GM12892 (cell line): Measurements from ENCODE around the gene ASPM.
"Not testable (repeated sequence)": the region's sequence is repeated elsewhere in the genome, so short reads cannot be mapped to it uniquely, and the experiment has no call there.

Experiments
- DNase-seq: peaks from one replicate; pipeline ENCODE4 v3.0.0; 2011; ENCODE audit not compliant: insufficient read length
- FAIRE-seq: peaks from 2 replicates; lab custom pipeline; 2011; peaks lifted over from hg19 to GRCh38; lab: Jason Lieb, UNC
- POLR2A ChIP-seq: IDR thresholded peaks from 2 replicates; pipeline ENCODE4 v1.6.1; 2011; ENCODE audit warnings: low read depth, low read length, control low read depth
- POLR2AphosphoS5 ChIP-seq: IDR thresholded peaks from 2 replicates; pipeline ENCODE4 v1.6.1; 2011; ENCODE audit warnings: low read depth, low read length, control low read depth
- TAF1 ChIP-seq: IDR thresholded peaks from 2 replicates; pipeline ENCODE4 v1.6.1; 2011; ENCODE audit warnings: low read depth, mild to moderate bottlenecking, control low read depth, low read length, borderline replicate concordance

The ASPM gene

DNA sequence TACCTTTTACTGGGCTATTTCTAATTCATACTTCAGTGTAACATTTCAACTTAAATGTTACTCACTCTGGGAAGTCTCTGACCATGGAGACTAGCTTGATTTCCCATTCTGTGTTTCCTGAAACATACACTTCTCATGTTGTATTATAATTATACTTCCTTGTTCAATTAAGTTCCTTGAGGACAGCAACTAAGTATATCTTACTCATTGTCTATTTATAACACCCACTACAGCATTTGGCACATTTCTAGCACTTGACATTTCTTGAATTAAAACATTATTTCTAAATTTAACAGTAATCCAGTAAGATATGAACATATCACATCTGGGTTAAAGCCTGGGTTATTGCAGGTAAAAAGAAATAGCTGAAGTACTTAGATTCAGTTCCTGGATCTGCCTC lies 47.0 kb downstream of the ASPM start:
- DNase-seq (no peak), FAIRE-seq (no peak)
- TF ChIP-seq POLR2AphosphoS5 (no peak), TAF1 (no peak), POLR2A (no peak)

DNA sequence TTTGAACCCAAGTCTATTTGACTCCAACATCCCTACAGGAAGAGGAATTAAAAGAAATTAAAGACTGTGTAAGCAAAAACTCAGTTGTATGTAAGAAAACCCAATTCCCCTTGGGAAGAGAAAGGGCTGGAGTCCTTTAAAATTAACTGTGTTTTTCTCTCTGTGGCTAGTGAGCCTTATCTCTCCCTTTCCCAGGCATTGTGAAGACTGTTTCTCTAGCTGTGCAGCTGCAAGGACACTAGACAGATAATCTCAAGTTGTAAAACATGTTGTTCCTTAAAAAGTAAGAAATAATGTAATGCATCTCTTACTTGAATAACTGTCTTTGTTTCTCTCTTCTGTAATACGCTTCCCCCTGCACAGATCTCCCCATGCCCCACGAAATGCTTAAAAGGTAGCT lies 49.5 kb downstream of the ASPM start:
- FAIRE-seq, DNase-seq: not testable (repeated sequence)

DNA sequence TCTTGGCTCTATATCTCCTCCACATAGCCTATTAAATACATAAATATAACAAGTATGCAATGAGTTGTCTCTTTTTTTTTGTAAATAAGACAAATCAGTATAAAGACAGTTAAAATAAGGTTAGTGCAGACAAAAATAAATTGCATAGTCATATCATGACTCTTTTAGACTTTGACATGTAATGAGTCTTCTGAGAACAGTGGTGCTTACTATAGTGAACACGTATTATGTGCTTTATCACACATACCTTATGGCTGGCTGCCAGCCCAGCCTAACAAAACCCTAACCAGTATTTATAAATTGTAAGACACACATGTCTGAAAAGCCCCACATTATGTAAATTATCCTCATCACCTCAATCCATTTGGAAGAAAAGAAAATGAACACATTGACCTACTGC lies 50.3 kb downstream of the ASPM start:
- FAIRE-seq: no peak
- no peak for DNase-seq
- TF ChIP-seq POLR2A (no peak), POLR2AphosphoS5 (no peak), TAF1 (no peak)

DNA sequence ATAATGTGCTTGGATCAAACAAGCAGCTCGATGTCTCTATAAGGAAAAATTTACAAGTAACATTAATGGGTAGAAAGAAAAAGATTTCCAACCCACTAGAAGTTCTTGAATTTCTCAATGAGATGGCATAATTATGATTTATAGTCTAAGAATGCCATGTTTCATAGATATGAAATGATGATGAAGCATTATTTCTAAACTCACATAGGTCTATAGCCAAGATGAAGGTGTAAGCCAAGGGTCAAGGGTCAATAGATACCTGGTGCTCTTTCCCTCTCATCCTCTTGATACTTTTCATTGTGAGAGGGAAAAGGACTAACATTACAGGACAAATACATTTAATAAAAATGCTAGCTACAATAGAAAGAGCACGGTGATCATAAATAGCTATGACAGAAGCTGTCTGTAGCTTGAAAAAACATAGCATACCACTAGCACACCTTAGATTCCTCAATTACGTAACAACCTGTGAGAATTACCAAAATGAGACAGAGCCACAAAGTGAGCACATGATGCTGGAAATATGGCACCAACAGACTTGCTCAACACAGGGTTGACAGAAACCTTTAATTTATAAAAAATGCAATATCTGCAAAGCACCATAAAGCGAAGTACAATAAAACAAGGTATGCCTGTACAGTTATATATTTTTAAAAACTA lies 53.1 kb downstream of the ASPM start:
- FAIRE-seq (no peak), DNase-seq (no peak)
- TF ChIP-seq POLR2A (no peak), TAF1 (no peak), POLR2AphosphoS5 (no peak)

DNA sequence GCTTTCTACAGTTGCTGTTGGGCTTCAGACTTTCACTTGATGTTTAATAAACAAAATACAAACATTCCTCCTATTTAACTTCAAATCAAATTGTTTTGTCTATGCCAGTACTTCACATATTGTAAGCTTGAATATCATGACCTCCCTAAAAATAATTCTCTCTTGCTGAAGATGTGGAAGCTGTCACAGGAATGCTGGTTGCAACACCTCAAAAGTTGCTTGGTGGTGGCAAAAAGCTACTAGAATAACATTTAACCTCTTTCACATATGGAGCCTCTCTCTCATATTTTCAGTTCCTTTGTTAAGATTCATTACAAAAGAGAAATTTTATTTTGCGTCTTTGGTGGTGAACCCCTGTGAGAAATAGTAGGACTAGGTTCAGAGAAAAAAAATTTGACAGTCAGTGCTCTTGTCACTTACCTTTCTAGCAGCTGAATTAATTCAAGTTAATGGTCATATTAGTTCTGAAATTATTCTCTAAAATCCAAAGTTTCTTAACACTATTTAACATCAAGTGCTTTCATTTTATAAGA lies 53.9 kb downstream of the ASPM start:
- no peak for TF ChIP-seq TAF1
- TF ChIP-seq POLR2A: no peak
- TF ChIP-seq POLR2AphosphoS5: no peak
- DNase-seq (no peak), FAIRE-seq (no peak)

DNA sequence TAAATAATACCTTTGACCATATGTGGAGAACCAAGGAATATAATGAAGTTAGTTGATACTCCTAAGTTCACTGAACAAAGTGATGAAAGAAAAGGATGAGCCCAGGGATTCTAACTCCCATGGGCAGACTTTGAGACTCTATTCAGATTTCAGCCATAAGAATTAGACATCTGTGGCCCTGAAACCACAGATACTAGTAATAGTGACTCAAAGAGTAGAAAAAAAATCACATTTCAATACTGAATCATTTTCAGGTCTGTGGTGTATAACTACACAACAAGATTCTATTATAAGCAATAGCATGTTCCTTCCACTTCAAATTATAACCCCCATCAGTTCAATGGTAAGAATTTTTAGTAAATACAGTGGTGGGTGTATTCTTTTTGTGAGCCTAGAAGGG lies 63.0 kb downstream of the ASPM start:
- TF ChIP-seq POLR2A (no peak), POLR2AphosphoS5 (no peak), TAF1 (no peak)
- DNase-seq (no peak), FAIRE-seq (no peak)

DNA sequence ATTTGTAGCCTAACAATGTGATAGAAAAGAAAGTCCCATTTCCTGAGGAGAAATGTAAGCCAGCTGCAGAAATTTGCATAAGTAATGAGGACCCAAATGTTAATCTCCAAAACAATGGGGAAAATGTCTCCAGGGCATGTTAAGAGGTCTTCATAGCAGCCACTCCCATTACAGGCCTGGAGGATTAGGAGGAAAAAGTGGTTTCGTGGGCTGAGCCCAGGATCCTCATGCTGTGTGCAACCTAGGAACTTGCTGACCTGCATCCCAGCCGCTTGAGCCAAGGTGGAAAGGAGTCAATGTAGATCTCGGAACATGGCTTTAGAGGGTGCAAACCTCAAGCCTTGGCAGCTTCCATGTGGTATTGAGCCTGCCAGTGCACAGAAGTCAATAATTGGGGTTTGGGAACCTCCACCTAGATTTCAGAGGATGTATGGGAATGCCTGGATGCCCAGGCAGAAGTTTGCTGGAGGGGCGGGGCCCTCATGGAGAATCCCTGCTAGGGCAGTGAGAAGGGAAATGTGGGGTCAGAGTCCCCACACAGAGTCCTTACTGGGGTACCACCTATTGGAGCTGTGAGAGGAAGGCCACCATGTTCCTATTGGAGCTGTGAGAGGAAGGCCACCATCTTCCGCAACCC lies 65.2 kb downstream of the ASPM start:
- DNase-seq (no peak), FAIRE-seq (no peak)
- no peak for TF ChIP-seq POLR2AphosphoS5
- TF ChIP-seq TAF1: no peak
- TF ChIP-seq POLR2A: no peak

DNA sequence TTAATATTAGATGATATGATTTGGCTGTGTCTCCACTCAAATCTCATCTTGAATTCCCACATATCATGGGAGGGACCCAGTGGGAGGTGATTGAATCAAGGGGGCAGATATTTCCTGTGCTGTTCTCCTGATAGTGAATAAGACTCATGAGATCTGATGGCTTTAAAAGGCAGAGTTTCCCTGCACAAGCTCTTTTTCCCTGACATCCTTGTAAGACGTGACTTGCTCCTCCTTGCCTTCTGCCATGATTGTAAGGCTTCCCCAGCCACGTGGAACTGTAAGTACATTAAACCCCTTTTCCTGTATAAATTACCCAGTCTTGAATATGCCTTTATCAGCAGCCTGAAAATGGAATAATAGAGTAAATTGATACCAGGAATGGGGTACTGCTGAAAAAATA lies 66.1 kb downstream of the ASPM start:
- FAIRE-seq (no peak), DNase-seq (no peak)
- no peak for TF ChIP-seq POLR2AphosphoS5
- TF ChIP-seq POLR2A: no peak
- TF ChIP-seq TAF1: no peak

DNA sequence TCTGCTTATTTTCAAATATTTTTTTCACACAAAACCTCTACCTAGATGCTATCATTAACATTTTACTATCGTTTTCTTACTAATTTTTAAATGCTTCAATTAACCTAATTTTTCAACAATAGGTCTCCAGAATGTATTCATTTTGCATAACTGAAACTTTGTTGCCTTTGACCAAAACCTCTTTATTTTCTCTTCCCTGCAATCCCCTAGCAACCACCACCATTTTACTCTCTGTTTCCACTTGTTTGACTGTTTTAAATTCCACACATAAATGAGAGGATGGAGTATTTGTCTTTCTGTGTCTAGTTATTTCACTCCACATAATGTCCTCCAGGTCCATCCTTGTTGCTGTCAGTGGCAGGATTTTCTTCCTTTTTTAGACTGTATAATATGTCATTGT lies 69.9 kb downstream of the ASPM start:
- FAIRE-seq (no peak), DNase-seq (no peak)
- TF ChIP-seq POLR2A (no peak), POLR2AphosphoS5 (no peak), TAF1 (no peak)

DNA sequence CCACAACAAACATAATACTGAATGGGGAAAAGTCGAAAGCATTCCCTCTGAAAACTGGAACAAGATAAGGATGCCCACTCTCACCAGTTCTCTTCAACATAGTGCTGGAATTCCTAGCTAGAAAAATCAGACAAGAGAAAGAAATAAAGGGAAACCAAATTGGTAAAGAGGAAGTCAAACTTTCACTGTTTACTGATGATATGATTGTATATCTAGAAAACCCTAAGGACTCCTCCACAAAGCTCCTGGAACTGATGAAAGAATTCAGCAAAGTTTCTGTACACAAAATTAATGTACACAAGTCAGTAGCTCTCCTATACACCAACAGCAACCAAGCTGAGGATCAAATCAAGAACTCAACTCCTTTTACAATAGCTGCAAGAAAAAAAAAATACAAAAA lies 72.5 kb downstream of the ASPM start:
- no peak for DNase-seq
- FAIRE-seq: no peak
- TF ChIP-seq POLR2A (no peak), TAF1 (no peak), POLR2AphosphoS5 (no peak)

DNA sequence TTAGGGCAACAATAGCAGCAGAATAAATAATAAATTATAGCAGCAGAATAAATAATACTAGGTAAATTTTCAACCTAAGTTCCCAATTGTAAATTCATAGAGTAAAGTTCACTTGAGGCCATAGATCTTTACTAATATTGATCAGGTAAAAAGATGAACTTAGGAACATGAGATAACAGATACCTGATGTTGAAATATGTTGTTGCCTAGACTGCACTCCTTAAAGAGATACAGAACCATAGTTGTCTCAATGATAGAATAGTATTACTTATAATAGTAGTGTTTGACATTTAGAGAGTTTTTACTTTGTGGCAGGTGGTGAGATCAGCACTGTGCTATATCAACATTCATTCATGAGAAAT lies 79.0 kb downstream of the ASPM start:
- TF ChIP-seq TAF1 (no peak), POLR2A (no peak), POLR2AphosphoS5 (no peak)
- FAIRE-seq: no peak

DNA sequence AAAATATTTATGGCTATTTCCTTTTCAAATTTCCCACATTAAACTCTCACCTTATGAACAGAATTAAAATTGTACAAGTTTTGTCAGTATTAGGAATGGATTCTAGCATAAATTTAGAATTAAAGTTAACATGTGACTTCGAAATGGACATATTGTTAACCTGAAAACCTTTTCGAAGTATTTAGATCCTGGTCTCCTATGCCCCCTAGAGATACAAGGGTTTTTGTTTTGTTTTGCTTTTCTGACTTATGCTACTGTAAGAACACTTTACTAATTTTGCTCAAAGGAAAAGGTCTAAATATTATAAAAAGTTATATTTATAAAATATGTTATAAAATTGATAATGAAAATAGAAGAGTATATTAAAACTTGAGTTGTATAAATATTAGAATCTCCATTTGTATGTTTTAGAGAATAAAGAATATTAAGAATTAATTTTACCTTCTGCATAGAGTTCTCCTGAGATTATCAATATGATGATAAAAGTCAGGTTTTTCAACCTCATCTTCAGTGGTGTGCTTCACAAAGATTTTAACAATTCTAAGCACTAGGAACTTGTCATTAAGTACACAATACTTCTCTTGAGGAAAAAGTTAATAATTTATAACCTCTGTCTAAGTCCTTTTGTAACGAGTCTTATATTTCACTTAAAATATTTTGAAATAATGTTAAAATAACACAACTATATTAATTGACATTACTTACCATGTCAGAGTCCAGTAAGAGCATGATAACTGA lies 79.6 kb downstream of the ASPM start, which contains the start of gene F13B:
F13B (minus strand) TSS at position 542 of the 738 bp plus-strand sequence; CDS start at position 505, 37 bp downstream.
- FAIRE-seq (no peak), DNase-seq (no peak)

More for the DNA sequence above, 79.0 kb downstream of the ASPM start:
- DNase-seq: no peak

More for the DNA sequence above, 79.6 kb downstream of the ASPM start, which contains the start of gene F13B:
- no peak for TF ChIP-seq POLR2A
- no peak for TF ChIP-seq POLR2AphosphoS5
- no peak for TF ChIP-seq TAF1
